HG02870 (cell line): ENCODE results near the gene CANT1.

ENCODE experiments used
- ATAC-seq: cut with Tn5 transposase; IDR thresholded peaks from one replicate; pipeline ENCODE4 v1.9.1; 2021; ENCODE audit warnings: mild to moderate bottlenecking, moderate library complexity; ENCODE audit not compliant: unreplicated experiment

CANT1 gene

DNA sequence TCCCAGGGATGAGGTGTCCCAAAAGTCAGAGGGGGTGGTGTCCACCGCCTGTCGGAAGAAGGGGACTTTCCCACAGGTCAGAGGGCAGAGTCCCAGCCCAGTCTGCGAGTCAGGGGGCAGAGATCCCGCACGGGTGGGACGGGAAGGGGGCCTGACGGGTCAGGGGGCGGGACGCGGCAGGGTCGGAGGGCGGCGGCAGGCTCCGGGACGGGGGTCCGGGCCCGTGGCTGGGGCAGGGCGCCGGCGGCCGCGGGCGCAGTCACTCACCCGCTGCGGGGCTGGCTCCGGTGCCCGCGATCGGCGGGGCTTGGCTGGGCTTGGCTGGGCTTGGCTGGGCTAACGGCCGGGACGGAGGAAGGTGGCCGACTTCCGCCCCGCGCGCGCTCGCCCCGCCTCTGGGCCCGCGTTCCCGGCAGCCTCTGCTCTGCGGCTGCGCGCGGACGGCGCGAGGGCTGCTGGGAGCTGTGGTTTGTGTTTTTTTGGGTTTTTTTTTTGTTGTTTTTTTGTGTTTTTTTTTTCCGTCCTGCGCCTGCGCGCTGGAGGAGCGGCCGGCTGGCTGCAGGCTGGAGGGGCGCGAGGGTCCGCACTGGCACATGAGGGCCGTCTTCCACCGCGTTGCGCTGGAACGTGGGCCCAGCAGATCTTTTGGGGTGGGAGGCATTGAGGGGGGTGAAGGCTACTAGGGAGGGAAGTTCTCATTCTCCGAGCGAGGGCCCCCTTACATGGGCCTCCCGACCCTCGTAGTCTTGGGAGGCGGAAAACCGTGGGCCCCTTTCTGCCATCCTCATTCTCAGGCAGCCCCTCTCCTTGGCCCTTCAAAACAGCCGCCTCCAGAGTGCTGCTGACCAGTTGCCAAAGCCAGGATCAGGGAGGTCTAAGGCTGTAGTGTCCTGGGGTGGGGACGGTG lies at the start of gene CANT1:
CANT1 (minus strand) TSS at position 368 of the 907 bp plus-strand sequence. CDS start 12,142 bp downstream, outside the sequence.
- ATAC-seq, result peak; percentile 81

DNA sequence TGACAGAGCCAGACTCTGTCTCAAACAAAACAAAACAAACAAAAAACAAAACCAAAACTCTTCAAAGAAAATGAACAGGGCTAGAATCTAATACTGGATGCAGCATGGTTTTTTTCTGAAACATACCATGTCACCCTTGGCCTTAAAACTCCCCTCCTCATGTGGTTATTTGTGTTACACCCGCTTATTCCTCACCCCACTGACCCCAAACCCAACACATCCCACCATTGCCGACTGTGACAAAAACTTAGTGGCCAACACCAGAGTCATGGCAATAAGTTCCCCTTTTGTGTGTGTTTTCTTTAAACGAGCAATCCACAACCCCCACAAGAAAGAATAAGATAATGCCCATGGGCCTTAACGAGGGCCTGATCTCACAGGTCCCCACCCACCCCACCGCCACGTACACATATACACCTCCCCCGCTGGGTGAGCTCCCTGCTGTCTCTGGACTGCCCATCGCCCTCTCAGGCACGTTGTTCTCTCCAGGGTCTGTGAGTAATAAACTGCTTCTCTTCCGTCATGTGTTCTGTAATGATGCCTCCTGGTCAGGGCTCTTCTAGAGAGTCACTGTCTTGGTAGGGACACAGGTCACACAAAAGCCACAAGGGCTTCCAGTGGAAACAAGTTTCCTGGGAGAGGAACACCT lies 48.3 kb upstream of the CANT1 start:
- ATAC-seq, result no peak

DNA sequence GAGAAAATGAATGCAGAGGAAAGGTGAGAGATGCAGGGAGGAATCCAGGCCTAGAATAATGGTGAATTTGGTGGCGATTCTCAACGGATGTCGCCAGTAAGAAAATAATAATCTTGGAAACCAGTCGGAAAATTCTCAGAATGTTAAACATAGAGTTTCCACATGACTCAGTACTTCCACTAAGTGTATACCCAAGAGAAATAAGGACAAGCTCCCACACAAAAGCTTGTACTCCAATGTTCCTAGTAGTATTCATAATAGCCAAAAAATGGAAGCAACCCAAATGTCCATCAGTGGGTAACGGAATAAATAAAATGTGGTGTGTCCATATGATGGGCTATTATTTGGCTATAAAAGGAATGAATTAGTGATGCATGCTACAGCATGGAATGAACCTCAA lies 45.6 kb upstream of the CANT1 start:
- ATAC-seq, result no peak

DNA sequence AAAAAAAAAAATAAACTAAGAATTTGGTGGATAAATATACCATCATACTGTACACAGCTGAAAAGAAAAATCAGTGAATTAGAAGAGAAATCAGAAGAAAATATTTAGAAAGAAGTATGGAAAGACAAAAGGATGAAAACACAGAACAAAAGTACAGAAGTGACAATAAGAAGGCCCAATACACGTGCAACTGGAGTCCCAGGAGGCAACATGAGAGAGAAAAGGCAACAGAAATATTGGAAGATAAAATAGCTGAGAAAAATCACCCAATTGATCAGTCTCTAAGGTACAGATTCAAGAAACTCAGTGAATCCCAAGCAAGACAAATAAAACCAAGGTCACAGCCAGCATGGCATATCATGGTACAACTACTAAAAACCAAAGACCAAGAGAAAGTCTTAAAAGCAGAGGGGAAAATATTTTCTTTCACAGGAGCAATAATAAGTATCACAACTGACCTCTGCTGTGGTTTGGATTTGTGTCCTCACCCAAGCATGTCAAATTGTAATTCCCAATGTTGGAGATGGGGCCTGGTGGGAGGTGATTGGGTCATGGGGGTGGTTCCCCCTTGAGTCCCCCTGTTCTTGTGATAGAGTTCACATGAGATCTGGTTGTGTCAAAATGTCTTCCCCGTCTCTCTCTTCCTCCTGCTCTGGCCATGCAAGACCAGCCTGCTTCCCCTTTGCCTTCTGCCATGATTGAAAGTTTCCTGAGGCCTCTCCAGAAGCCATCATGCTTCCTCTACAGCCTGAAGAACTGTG lies 44.8 kb upstream of the CANT1 start:
- no peak for ATAC-seq

DNA sequence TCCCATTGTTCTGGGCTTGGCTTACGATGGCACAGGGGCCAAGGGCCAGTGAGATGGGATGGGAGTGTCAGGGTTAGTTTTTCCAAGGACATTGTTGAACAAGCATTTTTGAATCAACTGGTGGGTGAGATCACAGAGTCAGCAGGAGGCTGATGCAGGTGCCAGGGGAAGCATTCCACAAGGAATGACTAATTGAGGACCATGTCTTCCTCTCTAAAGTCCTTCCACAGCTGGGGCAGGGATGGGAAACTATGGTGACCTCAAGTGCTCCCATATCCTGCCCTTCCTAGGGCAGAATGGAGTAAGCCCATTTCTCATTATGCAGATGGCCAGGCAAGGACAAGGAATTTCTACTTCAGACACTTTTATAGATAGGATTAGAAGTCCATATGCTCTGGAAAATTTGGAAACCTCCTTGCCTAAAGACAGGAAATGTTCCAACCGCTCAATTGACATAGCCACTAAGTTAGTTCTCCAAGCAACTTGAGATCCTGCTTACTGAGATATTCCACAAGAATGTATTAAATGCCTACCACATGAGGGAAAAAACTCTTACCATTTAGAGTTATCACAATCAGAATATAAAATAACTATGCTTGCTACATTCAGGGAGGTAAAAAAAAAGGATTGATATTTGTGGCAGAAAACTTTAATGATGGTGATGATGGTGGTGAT lies 43.8 kb upstream of the CANT1 start:
- ATAC-seq, result no peak

DNA sequence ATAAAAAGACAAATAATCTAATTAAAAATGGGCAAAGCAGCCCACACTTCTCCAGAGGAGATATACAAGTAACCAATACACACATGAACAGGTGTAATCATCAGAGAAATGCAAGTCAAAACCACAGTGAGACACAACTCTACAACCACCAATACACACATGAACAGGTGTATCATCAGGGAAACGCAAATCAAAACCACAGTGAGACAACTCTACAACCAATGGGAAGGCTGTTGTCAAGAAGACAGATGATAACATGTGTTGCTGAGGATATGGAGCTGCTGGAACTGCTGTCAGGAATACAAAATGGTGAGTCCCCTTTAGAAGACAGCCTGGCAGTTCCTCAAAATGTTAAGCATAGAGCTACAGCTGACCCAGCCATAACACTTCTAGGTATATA lies 42.6 kb upstream of the CANT1 start:
- ATAC-seq, result no peak

DNA sequence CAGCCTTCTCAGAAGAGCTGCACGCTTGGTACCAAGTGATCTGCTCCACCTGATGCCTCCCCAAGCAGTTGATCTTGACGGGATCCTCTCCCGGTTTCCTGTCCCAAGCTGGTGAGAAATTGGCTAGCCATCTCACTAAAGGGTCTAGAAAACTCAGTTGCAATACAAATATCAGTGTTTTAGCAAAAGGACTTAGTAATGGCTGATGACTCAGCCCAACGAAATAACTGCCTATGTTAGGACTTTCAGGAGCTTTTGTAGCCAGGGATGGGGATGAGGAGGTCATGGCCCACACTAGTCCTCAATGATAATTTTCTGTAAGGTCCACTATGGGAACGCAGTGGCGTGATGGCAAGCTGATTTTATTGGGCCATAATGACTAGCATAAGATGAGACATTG lies 41.7 kb upstream of the CANT1 start:
- ATAC-seq, result no peak

DNA sequence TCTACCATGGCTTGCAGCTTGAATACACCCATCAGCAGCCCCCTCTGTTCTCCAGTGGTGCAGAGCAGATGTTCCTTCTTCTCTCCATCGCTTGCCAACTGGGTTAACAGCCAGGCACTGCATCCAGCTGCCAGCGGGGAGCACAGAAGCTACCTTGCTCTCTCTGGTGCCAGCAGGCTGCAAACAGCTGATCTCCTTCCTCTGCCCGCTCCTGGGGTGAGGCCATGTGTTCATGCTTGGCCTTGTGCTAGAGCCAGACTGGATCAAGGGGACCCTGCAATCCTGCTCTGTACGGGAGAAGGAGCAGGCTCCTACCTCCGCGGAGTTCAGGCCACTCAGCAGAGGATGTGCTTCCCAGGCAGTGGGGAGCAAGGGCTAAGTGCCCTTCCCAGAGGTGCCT lies 41.0 kb upstream of the CANT1 start:
- ATAC-seq, result no peak

DNA sequence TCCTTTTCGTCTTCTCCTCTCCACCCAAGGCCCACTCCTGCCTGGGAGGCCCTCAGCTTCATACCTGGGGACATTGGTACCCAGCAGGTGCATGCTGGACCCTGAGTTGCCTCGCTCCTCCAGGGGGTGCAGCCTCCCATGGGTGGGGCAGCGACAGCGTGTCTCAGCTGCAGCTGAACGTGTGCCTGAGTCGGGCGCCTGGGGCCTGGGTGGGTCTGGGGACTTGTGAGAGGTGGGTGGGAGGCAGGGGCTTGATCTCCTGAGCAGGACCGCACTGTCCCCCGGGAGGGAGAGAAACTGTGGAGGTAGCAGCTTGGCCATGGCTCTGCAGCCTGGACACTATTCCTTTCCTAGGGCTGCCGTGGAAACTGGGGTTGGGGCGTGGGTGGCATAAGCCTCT lies 40.3 kb upstream of the CANT1 start:
- ATAC-seq, result no peak

DNA sequence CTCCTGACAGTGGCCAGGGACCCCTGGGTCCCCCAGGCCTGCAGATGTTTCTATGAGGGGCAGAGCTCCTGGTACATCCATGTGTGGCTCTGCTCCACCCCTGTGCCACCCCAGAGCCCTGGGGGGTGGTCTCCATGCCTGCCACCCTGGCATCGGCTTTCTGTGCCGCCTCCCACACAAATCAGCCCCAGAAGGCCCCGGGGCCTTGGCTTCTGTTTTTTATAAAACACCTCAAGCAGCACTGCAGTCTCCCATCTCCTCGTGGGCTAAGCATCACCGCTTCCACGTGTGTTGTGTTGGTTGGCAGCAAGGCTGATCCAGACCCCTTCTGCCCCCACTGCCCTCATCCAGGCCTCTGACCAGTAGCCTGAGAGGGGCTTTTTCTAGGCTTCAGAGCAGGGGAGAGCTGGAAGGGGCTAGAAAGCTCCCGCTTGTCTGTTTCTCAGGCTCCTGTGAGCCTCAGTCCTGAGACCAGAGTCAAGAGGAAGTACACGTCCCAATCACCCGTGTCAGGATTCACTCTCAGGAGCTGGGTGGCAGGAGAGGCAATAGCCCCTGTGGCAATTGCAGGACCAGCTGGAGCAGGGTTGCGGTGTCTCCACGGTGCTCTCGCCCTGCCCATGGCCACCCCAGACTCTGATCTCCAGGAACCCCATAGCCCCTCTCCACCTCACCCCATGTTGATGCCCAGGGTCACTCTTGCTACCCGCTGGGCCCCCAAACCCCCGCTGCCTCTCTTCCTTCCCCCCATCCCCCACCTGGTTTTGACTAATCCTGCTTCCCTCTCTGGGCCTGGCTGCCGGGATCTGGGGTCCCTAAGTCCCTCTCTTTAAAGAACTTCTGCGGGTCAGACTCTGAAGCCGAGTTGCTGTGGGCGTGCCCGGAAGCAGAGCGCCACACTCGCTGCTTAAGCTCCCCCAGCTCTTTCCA lies 39.5 kb upstream of the CANT1 start:
- no peak for ATAC-seq

DNA sequence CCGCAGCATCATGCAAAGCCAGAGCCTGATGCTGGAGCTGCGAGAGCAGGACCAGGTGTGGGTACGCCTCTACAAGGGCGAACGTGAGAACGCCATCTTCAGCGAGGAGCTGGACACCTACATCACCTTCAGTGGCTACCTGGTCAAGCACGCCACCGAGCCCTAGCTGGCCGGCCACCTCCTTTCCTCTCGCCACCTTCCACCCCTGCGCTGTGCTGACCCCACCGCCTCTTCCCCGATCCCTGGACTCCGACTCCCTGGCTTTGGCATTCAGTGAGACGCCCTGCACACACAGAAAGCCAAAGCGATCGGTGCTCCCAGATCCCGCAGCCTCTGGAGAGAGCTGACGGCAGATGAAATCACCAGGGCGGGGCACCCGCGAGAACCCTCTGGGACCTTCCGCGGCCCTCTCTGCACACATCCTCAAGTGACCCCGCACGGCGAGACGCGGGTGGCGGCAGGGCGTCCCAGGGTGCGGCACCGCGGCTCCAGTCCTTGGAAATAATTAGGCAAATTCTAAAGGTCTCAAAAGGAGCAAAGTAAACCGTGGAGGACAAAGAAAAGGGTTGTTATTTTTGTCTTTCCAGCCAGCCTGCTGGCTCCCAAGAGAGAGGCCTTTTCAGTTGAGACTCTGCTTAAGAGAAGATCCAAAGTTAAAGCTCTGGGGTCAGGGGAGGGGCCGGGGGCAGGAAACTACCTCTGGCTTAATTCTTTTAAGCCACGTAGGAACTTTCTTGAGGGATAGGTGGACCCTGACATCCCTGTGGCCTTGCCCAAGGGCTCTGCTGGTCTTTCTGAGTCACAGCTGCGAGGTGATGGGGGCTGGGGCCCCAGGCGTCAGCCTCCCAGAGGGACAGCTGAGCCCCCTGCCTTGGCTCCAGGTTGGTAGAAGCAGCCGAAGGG lies 38.6 kb upstream of the CANT1 start:
- no peak for ATAC-seq

DNA sequence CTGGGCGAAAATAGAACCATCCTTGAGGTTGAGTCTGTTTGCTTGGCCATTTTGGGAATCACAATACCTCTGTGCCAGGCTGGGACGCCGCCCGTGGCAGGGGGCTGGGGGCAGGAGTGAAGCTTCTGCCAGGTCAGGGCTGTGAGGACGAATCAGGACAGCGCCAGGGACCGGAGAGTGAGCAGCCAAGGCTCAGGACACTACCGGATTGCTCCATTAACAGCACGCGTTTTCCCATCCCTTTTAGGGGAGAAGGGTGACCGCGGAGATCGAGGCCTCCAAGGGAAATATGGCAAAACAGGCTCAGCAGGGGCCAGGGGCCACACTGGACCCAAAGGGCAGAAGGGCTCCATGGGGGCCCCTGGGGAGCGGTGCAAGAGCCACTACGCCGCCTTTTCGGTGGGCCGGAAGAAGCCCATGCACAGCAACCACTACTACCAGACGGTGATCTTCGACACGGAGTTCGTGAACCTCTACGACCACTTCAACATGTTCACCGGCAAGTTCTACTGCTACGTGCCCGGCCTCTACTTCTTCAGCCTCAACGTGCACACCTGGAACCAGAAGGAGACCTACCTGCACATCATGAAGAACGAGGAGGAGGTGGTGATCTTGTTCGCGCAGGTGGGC lies 37.8 kb upstream of the CANT1 start:
- no peak for ATAC-seq

DNA sequence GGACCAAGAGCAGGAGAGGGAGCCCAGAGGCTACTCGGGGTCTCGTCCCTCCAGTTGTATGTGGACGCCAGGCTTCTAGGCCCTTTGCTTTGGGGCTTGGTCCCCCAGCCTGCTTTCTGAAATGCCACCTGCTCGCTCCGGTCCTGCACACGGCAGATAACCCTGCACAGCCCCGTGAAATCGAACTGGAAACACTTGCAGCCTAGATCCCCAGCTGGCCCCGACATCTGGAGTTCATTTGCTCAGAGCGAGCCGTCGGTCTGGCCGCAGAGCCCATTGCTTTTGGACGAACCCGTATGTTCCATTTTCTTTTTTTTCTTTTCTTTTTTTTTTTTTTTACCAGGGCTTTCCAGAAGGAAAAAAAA lies 37.3 kb upstream of the CANT1 start:
- ATAC-seq, result no peak

DNA sequence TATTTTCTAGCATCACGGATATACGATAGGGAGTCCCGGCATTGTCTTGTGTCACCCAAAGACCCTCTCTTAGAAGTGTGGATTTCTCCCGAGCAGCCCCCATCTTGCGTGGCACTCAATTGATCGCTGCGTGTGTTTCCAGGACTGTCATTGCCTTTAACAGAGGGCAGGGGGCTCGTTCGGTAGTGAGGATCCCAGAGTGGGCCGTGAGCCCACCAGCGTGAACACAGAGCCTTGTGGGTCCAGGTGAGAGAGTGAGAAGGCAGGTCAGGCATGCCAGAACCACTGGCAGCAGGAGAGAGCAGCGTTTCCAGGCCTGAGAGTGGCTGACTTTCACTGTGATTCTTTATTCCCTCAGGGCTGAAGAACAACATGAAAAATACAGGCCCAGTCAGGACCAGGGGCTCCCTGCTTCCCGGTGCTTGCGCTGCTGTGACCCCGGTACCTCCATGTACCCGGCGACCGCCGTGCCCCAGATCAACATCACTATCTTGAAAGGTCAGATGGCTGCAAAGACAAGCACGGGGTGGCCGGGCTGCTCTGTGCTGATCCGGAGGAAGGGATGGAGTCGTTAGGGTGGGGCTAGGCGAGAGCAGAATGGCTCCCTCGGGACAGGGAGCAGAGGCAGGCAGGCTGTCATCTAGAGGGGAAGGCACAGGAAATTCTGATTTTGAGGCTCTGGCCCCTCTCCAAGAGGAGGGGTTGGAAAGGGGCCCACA lies 36.8 kb upstream of the CANT1 start:
- ATAC-seq, result no peak

DNA sequence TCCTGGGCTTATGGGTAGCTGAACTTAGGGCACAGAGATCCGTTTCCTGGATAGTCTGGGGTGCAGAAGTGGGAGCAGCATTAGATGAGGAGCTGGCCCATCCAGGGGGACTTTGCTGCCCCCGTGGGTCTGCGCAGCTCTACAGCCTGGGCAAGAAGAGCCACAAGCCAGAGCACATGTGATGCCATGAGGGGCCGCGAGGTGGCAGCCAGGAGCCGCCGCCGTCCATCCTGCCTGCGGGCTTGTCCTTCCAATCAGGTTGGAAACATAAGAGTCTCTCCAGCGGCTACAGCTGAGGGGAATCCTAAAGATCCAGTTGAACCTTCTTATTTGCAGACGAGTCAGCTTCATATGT lies 36.3 kb upstream of the CANT1 start:
- ATAC-seq, result no peak

DNA sequence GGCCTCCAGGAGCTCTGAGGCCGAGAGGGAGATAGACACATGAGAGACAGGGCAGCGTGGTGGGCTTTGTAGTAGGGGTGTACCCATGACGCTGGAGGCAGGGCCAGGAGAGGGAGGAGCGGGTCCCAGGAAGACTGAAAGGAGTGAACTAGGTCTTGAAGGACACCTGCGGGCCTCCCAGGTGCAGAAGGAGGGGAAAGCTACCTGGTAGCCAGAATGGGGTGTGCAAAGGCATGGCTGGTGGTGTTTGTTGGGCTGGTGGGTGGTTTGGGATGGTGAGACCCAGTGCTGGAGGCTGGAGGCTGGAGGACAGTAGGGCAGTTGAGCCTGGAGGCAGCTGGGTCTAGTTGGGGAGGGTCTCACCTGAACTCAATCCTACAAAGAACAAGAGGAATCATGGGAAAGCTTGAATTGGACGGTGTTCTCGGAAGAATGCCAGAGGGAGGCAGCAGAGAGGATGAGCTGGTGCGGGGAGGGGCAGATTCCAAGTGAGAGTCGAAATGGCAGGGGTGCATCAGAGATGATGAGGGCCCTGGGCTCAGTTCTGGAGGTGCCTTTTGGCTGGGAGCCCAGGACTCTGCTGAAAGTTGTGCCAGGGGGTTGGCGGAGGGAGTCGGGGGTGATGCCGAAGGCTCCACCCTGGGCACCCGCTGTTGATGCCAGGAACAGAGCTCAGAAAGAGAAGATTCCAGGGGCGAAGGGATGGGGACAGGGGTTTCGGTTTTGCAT lies 35.6 kb upstream of the CANT1 start:
- no peak for ATAC-seq

DNA sequence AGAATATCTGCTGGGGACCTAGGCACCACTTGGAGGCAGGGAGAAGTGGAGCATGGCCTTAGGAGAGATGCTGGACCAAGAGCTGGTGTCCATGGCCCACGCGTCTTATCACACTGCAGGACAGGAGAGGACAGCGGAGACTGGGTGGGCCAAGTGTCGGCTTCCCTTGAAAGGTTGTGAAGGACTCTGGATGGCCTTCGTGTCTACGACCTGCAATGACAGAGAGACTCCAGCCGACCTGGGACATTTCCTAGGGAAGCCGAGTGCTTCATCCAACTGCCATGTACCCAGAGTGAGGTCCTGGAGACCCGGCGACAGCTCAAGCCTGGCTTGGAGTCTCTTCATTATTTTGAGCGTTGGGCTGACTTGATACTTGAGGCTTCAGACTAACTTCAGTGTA lies 34.9 kb upstream of the CANT1 start:
- no peak for ATAC-seq
